Transverse colon (tissue), 4 donors: ENCODE measurements around the gene CFHR3. TPM values are rescaled to one million over a fixed set of nuclear protein-coding genes. Genes with fewer than 3 reads are reported as not detected.
"Not testable (repeated sequence)": the region's sequence is repeated elsewhere in the genome, so short reads cannot be mapped to it uniquely, and the experiment has no call there.

ENCODE experiments used
- DNase-seq: peaks from one replicate; pipeline ENCODE4 v3.0.0-alpha.2; 2019
- H3K27ac ChIP-seq, 4 donors: fragments of 200-600 bp; sonication (generic); 2 replicates each; pipeline ENCODE4 v1.5.1; 2016 to 2018; ENCODE audit warnings: inconsistent platforms in 4 of 4
- H3K27me3 ChIP-seq: fragments of 200-600 bp; sonication (generic); 2 replicates; pipeline ENCODE4 v1.5.1; 2017; ENCODE audit warnings: inconsistent platforms
- H3K36me3 ChIP-seq, 4 donors: fragments of 200-600 bp; sonication (generic); 2 replicates each; pipeline ENCODE4 v1.5.1; 2017 to 2019; ENCODE audit warnings: inconsistent platforms in 4 of 4
- H3K4me1 ChIP-seq, 4 donors: fragments of 200-600 bp; sonication (generic); 2 replicates each; pipeline ENCODE4 v1.5.1; 2017 to 2020; ENCODE audit warnings: inconsistent platforms in 4 of 4
- H3K4me3 ChIP-seq, 4 donors: fragments of 200-600 bp; sonication (generic); 1 replicate in 1 of 4; 2 replicates in 3 of 4; pipeline versions ENCODE4 v1.5.1 to v1.6.1; 2017 to 2019; ENCODE audit warnings: inconsistent platforms in 4 of 4
- H3K9me3 ChIP-seq, 2 donors: fragments of 200-600 bp; sonication (generic); 2 replicates each; pipeline ENCODE4 v1.5.1; 2017 to 2019; ENCODE audit warnings: inconsistent platforms in 2 of 2
- CTCF ChIP-seq, 5 experiments: fragments of 200-600 bp in 3 of 5; fragments of 450-650 bp in 2 of 5; sonication (generic) in 3 of 5; IDR thresholded peaks; 1 replicate in 2 of 5; 2 replicates in 3 of 5; pipeline ENCODE4 v1.5.1; 2016 to 2017; ENCODE audit warnings: antibody characterized with exemption in 5 of 5, inconsistent platforms in 3 of 5, mild to moderate bottlenecking in 2 of 5, moderate library complexity in 1 of 5
- EP300 ChIP-seq: sonication (generic); formaldehyde crosslinking; IDR thresholded peaks from one replicate; pipeline ENCODE4 v1.6.1; 2017; ENCODE audit warnings: antibody characterized with exemption, low read depth
- POLR2A ChIP-seq: fragments of 450-650 bp; IDR thresholded peaks from one replicate; pipeline ENCODE4 v1.6.1; 2016; ENCODE audit warnings: antibody characterized with exemption, mild to moderate bottlenecking, moderate library complexity
- POLR2AphosphoS5 ChIP-seq, 3 donors: sonication (generic); formaldehyde crosslinking; IDR thresholded peaks; one replicate each; pipeline ENCODE4 v1.6.1; 2016; ENCODE audit warnings: antibody characterized with exemption in 3 of 3
- whole genome bisulfite sequencing, 2 donors: methylation state at CpG; one replicate each; pipeline ENCODE4 v1.1.5; 2018; ENCODE audit warnings: low coverage in 1 of 2; 5-methylcytosine and 5-hydroxymethylcytosine counted together
- in situ Hi-C, 4 donors: fragments of 200-750 bp; cut with MboI; loops; one replicate each; pipeline versions ENCODE4 v1.15.0 to v1.15.1; 2017; ENCODE audit warnings: low sequenced_read_pairs in 3 of 4, low pct_ligation_motif_present in 1 of 4, low pct_unique_long_range_greater_than_20kb in 1 of 4
- intact Hi-C: fragments of 100-400 bp; cut with DNase I; formaldehyde crosslinking; loops from one replicate; pipeline ENCODE4 v1.15.1; 2023; ENCODE audit warnings: low total_unique reads
- total RNA-seq, 4 donors: library from RNA; depleted of rRNA; stranded (reverse); fragments of >200 nt; gene quantifications; one replicate each; pipeline ENCODE4 v1.1.0, GENCODE V29; 2016

The CFHR3 gene
- total RNA-seq, 4 donors from 2014 or later, result 0.32 to 0.55 TPM; not detected in 2

- no peak for TF ChIP-seq EP300
- TF ChIP-seq POLR2A, result no peak
- TF ChIP-seq CTCF (IDR thresholded peaks at IDR 0.05), result no peak
- TF ChIP-seq POLR2AphosphoS5 (IDR thresholded peaks at IDR 0.05), result no peak
- in situ Hi-C loops (no loop called here), intact Hi-C loops (no loop called here)
- Histone ChIP-seq H3K9me3 (no peaks in the 10 kb centered on the region), H3K27ac (no peak overlapping the region), H3K27me3 (no peaks in the 10 kb centered on the region), H3K4me1 (no peaks in the 10 kb centered on the region), H3K4me3 (no peak overlapping the region), H3K36me3 (no peaks in the 10 kb centered on the region)
- 43 to 53% methylated on average over 2 of the region's 2 CpGs for WGBS, 2 donors
- DNase-seq, result no peak
These were observed 465 bp upstream of the CFHR3 start for GRCh38 chr1:196774175-196774574.

- H3K9me3 ChIP-seq, result no peaks in the 10 kb centered on the region
- DNase-seq, result no peak
- H3K4me1 ChIP-seq, result no peaks in the 10 kb centered on the region
- in situ Hi-C loops (no loop called here), intact Hi-C loops (no loop called here)
- H3K4me3 ChIP-seq, result no peak overlapping the region
- no peaks in the 10 kb centered on the region for H3K27me3 ChIP-seq
- no peak for TF ChIP-seq POLR2A
- TF ChIP-seq CTCF (IDR thresholded peaks at IDR 0.05), result no peak
- H3K36me3 ChIP-seq, result no peaks in the 10 kb centered on the region
- 71 to 89% methylated on average over 4 to 13 of the region's 13 CpGs for WGBS, 2 donors
- no peak overlapping the region for H3K27ac ChIP-seq
These were observed 3.0 kb downstream of the CFHR3 start for GRCh38 chr1:196777603-196778002.

- Histone ChIP-seq H3K27ac (no peak overlapping the region), H3K36me3 (no peaks in the 10 kb centered on the region), H3K4me1 (no peaks in the 10 kb centered on the region), H3K27me3 (no peaks in the 10 kb centered on the region), H3K4me3 (no peak overlapping the region), H3K9me3 (no peaks in the 10 kb centered on the region)
- intact Hi-C loops, result no loop called here
- 82 to 88% methylated on average over 1 of the region's 1 CpG for WGBS, 2 donors
- in situ Hi-C loops, result no loop called here
- TF ChIP-seq POLR2AphosphoS5 (IDR thresholded peaks at IDR 0.05), result no peak
- TF ChIP-seq CTCF (IDR thresholded peaks at IDR 0.05), result no peak
- no peak for TF ChIP-seq EP300
- TF ChIP-seq POLR2A, result no peak
- DNase-seq, result no peak
These were observed 4.5 kb downstream of the CFHR3 start for GRCh38 chr1:196779093-196779492.

GRCh38 chr1:196791252-196791651 is 16.6 kb downstream of the CFHR3 start:
- DNase-seq, H3K9me3 ChIP-seq, H3K4me3 ChIP-seq, intact Hi-C loops, in situ Hi-C loops, H3K27me3 ChIP-seq, H3K27ac ChIP-seq, H3K36me3 ChIP-seq, H3K4me1 ChIP-seq: not testable (repeated sequence)
- 67 to 80% methylated on average over 1 of the region's 1 CpG for WGBS, 2 donors

- DNase-seq, H3K4me1 ChIP-seq, H3K27ac ChIP-seq, intact Hi-C loops, H3K36me3 ChIP-seq, in situ Hi-C loops, H3K9me3 ChIP-seq, H3K27me3 ChIP-seq, H3K4me3 ChIP-seq: not testable (repeated sequence)
- WGBS, 2 donors, result 24 to 35% methylated on average over 3 to 4 of the region's 4 CpGs
These were observed 19.5 kb downstream of the CFHR3 start for GRCh38 chr1:196794103-196794502.
